HTR-8/SVneo (cell line): Measurements from ENCODE around the gene SLA2.
"Not testable (repeated sequence)": the region's sequence is repeated elsewhere in the genome, so short reads cannot be mapped to it uniquely, and the experiment has no call there.

Source experiments
- DNase-seq: peaks from one replicate; pipeline ENCODE4 v3.0.0; 2011; ENCODE audit warnings: low spot score, mixed read lengths; ENCODE audit not compliant: insufficient read length
- FAIRE-seq: peaks from 2 replicates; lab custom pipeline; 2011; peaks lifted over from hg19 to GRCh38; lab: Jason Lieb, UNC

SLA2 gene

DNA sequence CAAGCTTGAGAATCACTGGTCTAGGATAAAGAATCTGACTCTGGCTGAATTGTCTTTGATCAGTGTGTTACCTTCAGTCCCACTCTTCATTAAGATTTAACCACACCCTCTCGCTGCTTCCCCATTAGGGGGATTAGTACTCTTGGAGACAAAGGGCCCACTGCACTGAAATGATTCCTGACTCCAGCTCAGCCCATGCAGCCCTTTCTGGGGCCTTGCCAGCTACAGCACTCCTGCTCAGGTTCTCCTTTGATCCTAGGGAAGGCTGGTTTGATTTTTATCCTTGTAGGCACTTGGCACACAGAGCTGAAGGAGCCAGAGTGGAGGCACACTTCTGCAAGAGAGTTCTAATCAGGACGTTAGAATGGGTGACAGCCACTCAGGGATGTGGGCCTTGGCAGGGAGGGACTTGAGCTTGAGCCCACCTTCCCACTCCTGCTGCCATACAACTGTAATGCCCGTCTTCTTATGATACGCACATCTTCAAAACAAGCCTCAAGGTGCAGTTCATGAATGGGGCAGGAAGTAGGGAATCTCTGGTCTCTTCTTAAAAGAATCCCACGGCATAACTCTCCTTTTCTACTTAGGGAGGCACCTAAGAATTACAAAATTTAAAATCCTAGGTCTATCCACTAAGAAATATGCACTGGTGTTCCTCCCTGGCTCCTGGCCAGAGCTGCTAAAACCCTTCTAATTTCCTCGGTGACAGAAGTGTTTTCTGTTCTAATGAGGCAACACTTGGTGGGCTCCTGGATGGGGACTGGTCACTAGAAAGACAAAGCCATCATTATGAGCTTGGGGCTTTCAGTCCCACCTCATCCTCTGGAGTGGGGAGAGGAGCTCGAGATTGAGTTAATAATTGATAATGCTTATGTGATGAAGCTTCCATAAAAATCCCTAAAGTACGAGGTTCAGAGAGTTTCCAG is 1.5 kb upstream of the SLA2 start:
- DNase-seq (no peak), FAIRE-seq (no peak)

GRCh38 chr20:36646678-36647077 is 682 bp upstream of the SLA2 start:
- no peak for DNase-seq

GRCh38 chr20:36645353-36645752 is 643 bp downstream of the SLA2 start:
- FAIRE-seq (no peak), DNase-seq (no peak)

More at GRCh38 chr20:36646678-36647077, 682 bp upstream of the SLA2 start:
- FAIRE-seq: no peak

DNA sequence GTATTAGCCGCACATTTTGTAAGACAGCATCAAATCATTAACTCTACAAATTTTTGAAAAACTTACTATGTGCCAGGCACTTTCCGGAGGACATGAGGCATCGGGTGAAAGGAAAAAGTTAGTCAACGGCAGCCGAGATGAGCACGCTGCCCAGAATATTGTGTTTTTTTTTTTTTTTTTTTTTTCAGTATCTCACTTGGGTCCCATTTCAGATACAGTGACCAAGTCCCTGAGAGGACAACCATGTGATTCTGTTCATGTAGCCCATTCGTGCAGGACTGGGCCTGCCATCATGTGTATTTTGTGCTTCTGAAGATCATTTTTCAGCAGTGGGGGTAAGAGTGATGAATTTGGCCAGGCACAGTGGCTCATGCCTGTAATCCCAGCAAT is 1.3 kb downstream of the SLA2 start:
- DNase-seq (no peak), FAIRE-seq (no peak)

DNA sequence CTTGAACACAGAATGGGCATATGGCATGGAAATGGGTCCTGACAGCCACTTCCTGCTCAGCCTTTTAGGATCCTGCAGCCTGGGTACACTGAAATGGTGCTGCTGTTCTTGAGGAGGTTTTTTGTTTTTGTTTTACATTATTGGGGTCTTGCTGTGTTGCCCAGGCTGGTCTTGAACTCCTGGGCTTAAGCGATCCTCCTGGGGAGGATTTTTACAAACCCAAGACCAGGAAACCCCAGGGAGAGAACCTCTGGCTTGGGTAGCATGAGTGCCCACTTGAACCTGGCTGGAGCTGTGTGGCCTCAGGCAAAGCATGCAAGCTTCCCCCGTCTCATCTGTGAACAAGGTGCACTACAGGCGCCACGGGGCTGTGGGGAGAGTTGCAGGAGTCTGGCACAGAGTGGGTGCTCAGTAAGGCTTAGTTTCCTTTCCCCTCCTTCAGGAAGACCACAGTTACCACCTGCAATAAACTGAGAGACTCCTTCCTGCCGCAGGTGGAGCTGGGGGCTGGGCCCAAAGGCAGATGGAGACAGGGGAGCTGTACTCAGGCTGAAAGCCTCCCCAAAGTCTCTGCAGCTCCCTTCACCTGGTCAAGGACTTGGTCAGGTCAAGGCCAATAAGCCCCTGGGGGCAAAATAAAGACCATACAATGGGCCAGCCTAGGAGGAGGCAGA is 1.8 kb downstream of the SLA2 start:
- DNase-seq: no peak
- FAIRE-seq: no peak

DNA sequence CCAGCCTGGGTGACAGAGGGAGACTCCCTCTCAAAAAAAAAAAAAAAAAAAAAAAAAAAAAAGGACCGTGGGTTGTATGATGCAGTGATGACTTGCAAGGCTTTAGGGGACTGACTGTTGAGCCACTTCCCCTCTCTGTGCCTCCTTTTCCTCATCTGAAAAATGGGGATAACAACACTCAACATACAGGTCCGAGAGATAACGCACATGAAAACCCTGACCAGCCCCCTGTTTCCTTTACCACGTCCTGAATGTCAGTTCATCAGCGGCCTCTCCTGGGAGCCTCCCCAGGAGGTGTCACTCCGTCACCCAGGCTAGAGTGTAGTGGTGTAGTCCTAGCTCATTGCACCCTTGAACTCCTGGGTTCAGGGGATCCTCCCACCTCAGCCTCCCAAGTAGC is 3.9 kb downstream of the SLA2 start:
- DNase-seq (no peak), FAIRE-seq (no peak)

DNA sequence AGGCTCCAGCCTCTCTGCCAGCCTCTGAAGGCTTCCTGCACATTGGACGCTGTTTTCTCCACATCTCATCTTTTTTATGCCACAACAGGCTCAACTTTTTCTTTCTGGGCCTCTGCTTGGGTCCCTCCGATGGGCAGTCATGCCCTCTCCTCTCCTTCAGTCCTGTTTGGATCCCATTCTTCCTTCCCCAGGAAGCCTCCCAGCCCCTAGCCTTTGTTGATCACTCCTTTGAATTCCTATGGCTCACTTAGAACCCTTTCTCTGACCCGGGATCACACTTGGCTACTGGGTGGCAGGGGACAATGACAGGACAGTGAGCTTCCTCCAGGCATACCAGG is 4.5 kb downstream of the SLA2 start:
- FAIRE-seq (no peak), DNase-seq (no peak)

DNA sequence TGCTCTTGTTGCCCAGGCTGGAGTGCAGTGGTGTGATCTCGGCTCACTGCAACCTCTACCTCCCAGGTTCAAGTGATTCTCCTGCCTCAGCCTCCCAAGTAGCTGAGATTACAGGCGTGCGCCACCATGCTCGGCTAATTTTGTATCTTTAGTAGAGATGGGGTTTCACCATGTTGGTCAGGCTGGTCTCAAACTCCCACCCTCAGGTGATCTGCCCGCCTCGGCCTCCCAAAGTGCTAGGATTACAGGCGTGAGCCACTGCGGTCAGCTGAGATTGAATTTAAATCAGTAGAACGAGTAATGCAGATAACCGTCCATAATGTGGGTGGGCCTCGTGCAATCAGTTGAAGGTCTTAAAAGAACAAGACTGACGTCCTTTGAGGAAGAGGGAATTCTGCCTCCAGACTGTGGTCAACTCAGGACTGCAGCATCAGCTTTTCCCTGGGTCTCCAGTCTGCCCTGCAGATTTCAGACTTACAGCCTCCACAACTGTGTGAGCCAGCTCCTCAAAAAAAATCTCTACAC is 7.1 kb downstream of the SLA2 start:
- not testable (repeated sequence) for FAIRE-seq, DNase-seq

- FAIRE-seq (peak; percentile 66), DNase-seq (no peak)
Observed at GRCh38 chr20:36634342-36634741, 11.7 kb downstream of the SLA2 start.

DNA sequence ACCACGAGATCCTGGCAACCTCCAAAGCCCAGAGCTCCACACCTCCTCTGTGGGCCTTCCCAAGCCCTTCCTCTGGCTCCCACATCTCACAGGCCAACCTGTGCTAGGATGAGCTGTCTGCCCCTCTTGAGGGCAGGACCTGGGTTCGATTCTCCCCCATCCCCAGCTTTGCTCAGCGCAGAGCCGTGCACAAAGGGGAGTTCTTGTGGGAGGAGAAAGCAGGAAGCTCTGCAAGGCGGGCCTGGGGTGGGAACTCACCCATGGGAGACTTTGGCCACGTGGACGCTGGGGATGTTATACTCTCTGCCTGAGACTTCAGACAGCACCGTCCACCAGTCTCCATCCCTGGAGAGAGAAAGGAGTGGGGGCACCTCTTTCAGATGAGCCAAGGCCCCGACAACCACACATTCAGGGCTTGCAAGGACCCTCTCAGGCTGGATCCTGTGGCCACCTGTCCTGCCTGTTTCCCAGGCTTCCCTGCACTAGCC is 12.7 kb downstream of the SLA2 start:
- DNase-seq (no peak), FAIRE-seq (peak; percentile 84)

DNA sequence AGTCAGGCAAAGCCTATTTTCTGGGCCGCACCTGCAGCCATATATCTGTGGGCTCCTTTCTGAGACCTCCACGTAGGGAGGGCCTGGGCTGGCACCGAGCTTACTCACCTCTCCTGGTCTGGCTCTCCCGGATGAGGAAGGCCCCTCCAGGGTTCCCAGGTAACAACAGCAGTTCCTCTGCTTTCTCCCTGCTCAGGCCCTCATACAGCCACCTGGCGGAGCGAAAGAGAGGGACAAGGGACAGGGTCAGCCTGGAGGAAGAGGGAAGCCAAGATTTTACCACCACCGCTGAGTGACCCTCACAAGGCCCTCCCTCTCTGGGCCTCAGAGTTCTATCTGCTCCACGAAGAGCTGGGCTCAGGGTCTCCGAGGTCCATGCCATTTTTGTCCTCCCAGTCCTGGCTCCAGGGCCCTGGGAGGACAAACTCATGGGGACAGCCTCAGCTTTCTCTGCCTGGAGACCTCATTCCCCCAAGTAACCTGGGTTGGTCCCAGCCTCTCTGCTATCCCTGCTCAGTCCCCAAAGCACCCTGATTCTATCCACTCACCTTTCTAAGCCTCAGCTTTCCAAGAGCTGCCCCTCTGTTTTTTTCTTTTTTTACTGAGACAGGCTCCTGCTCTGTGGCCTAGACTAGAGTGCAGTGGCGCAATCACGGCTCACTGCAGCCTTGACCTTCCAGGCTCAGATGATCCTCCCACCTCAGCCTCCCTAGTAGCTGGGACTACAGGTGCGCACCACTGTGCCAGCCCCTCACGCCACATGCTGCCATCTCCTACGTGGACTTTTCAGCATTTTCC is 13.3 kb downstream of the SLA2 start:
- FAIRE-seq: no peak
- no peak for DNase-seq

- DNase-seq: no peak
- FAIRE-seq: no peak
Observed at GRCh38 chr20:36632147-36632486, 13.9 kb downstream of the SLA2 start.

DNA sequence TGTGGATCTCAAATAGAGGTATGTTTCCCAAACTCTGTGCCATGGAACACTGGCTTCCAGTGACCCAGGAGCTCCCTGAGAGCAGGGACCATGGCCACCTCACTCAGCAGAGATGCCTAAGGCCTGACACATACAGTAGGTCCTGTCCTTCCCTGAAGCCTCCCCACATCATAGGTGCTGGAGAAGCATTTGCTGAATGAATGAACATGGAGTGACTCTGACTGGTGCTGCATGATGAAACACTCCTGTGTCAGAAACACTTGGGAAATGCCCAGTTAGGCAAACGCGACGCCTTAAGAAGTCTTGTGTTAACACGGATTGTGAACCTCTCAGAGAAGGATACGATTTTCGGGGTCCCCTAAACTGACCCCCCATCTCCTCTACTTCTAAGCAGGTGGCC is 14.3 kb downstream of the SLA2 start:
- DNase-seq: no peak
- FAIRE-seq: peak; percentile 64

DNA sequence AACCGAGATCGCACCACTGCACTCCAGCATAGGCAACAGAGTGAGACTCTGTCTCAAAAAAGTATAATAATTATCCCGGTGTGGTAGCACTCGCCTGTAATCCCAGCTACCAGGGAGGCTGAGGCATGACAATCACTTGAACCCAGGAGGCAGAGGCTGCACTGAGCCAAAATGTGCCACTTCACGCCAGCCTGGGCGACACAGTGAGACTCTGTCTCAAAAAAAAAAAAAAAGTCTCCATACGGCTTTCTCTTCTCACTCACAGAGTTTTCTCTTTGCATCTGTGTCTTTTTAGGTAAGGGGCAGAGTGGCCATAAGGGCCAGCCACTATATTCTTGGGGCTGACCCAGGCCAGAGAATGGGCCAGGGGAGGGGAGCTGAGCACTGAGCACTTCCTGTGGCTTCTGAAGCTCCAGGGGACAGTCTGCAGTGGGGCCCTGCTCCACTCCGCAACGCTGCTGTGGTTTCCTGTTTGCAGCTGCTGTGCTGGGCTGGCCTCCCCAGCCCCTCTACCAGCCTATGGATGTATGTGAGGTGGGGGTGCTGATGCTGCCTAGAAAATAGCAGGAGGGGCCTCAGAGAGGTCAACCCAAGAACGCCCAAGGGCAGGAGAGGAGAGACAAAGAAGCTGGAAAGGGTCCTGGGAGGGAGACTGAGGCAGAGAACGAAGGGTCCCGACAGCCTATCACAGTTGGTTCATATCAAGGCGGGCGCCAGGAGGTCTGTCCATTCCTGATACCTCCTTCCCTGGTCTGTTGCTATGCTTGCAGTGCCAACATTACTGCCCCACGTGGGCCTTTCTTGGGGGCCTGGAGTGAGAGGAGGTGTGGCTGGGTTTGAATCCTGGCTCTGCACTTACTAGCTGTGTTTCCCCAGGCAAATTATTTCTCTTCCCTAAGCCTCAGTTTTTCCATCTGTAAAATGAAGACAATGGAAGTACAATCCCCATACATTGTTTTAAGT is 16.0 kb downstream of the SLA2 start:
- DNase-seq (no peak), FAIRE-seq (no peak)

- DNase-seq: no peak
- FAIRE-seq: peak; percentile 90
Observed at GRCh38 chr20:36628076-36628475, 17.9 kb downstream of the SLA2 start.

GRCh38 chr20:36624944-36625324 is 21.1 kb downstream of the SLA2 start:
- FAIRE-seq: no peak
- no peak for DNase-seq

DNA sequence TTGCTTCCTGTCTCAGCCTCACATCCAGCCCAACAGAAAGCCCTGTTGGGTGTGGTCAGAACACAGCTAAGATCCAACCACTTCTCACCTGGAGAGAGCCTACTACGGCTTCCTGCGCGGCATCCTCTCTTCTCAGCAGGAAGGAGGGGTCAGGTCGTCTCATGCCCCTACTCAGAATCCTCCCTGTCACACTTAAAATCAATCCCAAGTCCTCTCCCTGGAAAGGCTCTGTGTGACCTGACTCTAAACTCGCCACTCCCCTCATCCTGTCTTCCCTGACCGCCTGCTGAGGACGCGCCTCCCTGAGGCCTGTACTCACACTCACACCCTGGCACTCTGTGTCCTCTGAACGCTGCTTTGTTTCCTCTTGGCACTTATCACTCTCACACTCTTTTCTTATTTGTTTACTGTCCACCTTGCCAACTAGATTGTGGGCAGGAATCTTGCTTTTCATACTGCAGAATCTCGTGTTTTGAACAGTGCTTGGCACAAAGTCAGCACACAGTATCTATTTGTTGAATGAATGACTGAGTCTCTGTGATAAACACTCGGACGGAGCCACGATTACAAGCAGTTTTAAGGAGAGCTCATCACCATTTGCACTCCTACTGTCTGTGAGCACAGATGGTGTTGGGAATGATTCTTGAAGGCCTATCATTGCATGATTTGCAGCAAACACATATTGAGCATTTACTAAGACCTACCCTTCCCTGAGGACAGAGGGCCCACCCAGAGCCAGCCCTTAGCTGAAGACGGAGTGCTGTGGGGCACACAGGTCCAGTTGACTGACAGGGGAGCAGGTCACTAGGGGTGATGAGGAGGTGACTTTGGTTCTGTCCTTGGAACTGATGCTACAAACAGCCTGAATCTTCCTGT is 21.7 kb downstream of the SLA2 start:
- DNase-seq (no peak), FAIRE-seq (peak; percentile 80)

GRCh38 chr20:36623444-36623843 is 22.6 kb downstream of the SLA2 start:
- DNase-seq (no peak), FAIRE-seq (no peak)

GRCh38 chr20:36620917-36621316 is 25.1 kb downstream of the SLA2 start:
- no peak for FAIRE-seq
- DNase-seq: no peak
